Common myeloid progenitor, CD34-positive (primary cell): ENCODE data around the gene GPR35.
A peak's percentile ranks its signal among the peaks of the same experiment; 100 is the strongest.

ENCODE experiments used
- CTCF ChIA-PET: fragments of 350-600 bp; sonication (Branson Sonifier 250); formaldehyde crosslinking; loops from one replicate; lab custom pipeline; 2021; ENCODE audit warnings: antibody characterized with exemption; lab: Charles Lee
- POLR2A ChIA-PET: fragments of 350-600 bp; sonication (Branson Sonifier 250); formaldehyde crosslinking; loops from one replicate; lab custom pipeline; 2021; ENCODE audit warnings: antibody characterized with exemption; lab: Charles Lee
- DNase-seq, 3 donors: peaks; one replicate each; pipeline versions ENCODE4 v3.0.0 to v3.0.0-alpha.2; 2013
- H3K27ac ChIP-seq, 2 experiments: 1 replicate in 1 of 2; 2 replicates in 1 of 2; pipeline ENCODE4 v1.7.0; 2013; ENCODE audit warnings: inconsistent platforms in 2 of 2, low read length in 2 of 2, mild to moderate bottlenecking in 2 of 2, low read depth in 1 of 2, moderate library complexity in 1 of 2; ENCODE audit not compliant: severe bottlenecking in 2 of 2, insufficient read depth in 1 of 2, poor library complexity in 1 of 2
- H3K27me3 ChIP-seq, 5 experiments: replicated peaks in 2 of 5; 1 replicate in 3 of 5; 2 replicates in 2 of 5; pipeline versions ENCODE4 v1.6.1 to v1.7.0; 2013; ENCODE audit warnings: low read length in 4 of 5, mild to moderate bottlenecking in 2 of 5, moderate library complexity in 2 of 5, inconsistent platforms in 1 of 5; ENCODE audit not compliant: insufficient read depth in 5 of 5, control insufficient read depth in 4 of 5
- H3K36me3 ChIP-seq, 4 experiments: 1 replicate in 2 of 4; 2 replicates in 2 of 4; pipeline versions ENCODE4 v1.6.1 to v1.7.0; 2013; ENCODE audit warnings: low read length in 3 of 4, control low read depth in 1 of 4, mild to moderate bottlenecking in 1 of 4; ENCODE audit not compliant: control insufficient read depth in 4 of 4, insufficient read depth in 4 of 4
- H3K4me1 ChIP-seq, 4 experiments: 1 replicate in 3 of 4; 2 replicates in 1 of 4; pipeline versions ENCODE4 v1.6.1 to v1.7.1; 2013; ENCODE audit warnings: low read length in 3 of 4, mild to moderate bottlenecking in 3 of 4, control low read depth in 1 of 4, inconsistent platforms in 1 of 4, moderate library complexity in 1 of 4; ENCODE audit not compliant: control insufficient read depth in 4 of 4, insufficient read depth in 4 of 4; ENCODE audit errors: control extremely low read depth in 1 of 4
- H3K4me3 ChIP-seq, 7 experiments: 1 replicate in 4 of 7; 2 replicates in 3 of 7; pipeline versions ENCODE4 v1.5.1 to v1.7.0; 2013; ENCODE audit warnings: mild to moderate bottlenecking in 7 of 7, low read length in 6 of 7, moderate library complexity in 6 of 7, inconsistent platforms in 2 of 7, low read depth in 2 of 7, control low read depth in 1 of 7; ENCODE audit not compliant: insufficient read depth in 4 of 7, control insufficient read depth in 1 of 7; ENCODE audit errors: extremely low read depth in 1 of 7
- H3K9me3 ChIP-seq, 5 experiments: 1 replicate in 4 of 5; 2 replicates in 1 of 5; pipeline versions ENCODE4 v1.6.1 to v1.7.1; 2013; ENCODE audit warnings: low read length in 4 of 5, mild to moderate bottlenecking in 2 of 5, inconsistent platforms in 1 of 5, low read depth in 1 of 5, moderate library complexity in 1 of 5; ENCODE audit not compliant: control insufficient read depth in 4 of 5, insufficient read depth in 2 of 5; ENCODE audit errors: control extremely low read depth in 1 of 5
- WGBS: methylation state at CpG from one replicate; pipeline ENCODE4 v1.1.5; 2013; ENCODE audit not compliant: insufficient coverage; 5-methylcytosine and 5-hydroxymethylcytosine counted together

GPR35 gene

DNA sequence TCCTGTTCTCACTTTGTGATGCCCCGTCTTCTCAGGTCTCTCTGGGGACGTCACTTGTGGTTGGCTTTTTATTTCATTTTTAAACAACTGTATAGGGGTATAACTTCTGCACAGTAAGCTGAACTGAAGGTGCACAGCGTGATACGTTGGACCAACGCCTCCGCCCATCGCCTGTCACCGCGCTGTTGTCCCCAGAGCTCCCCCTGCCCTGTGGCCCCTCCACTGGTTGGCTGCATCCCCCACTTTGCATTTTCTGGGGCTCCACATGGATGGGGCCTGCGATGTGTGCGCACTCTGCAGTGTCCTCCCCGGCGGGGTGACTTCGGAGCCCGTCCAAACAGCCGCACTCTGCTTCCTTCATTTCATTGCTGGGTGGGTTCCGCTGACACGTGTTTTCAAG, 14.3 kb downstream of the GPR35 start:
- Histone ChIP-seq H3K4me3 (no peak overlapping the region), H3K36me3 (no peaks in the 10 kb centered on the region), H3K4me1 (peaks cover 0 to 2% (median 0%) of the 10 kb centered on the region in 4 experiments), H3K9me3 (peaks cover 0 to 8% (median 0%) of the 10 kb centered on the region in 5 experiments), H3K27me3 (no peaks in the 10 kb centered on the region), H3K27ac (no peak overlapping the region)
- 94% methylated on average over 17 of the region's 18 CpGs for WGBS
- ChIA-PET CTCF (no interaction called here), POLR2A (no interaction called here)
- DNase-seq, result peak in 1 of 3 donors; percentile 26

DNA sequence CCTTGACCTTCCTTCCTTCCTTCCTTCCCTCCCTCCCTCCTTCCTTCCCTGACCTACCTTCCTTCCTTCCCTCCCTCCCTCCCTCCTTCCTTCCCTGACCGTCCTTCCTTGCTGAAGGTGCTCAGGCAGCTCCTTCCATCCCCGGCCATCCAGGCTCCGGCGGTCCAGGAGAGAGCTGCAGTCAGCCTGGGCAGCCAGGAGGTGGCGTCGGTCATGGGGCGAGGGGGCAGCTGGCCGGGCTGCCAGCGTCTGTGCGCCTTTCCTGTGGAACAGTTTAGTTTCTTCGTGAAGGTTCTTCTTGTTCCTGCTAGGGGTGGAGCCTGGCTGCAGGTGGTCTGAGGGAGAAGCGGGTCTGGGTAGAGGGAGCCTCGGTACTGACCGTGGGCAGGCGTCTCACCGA, 15.7 kb downstream of the GPR35 start:
- Histone ChIP-seq H3K36me3 (no peaks in the 10 kb centered on the region), H3K4me1 (peaks cover 0 to 2% (median 0%) of the 10 kb centered on the region in 4 experiments), H3K9me3 (peaks cover 0 to 3% (median 0%) of the 10 kb centered on the region in 5 experiments), H3K4me3 (no peak overlapping the region), H3K27me3 (peaks cover 0 to 7% (median 0%) of the 10 kb centered on the region in 5 experiments), H3K27ac (no peak overlapping the region)
- CTCF ChIA-PET, result interaction anchor here (0.7 kb wide), 1 partner anchor 19 kb away, joined by 3 read pairs; no protein-coding TSS in a partner anchor
- WGBS, result 23% methylated on average over 11 of the region's 16 CpGs
- peak in 2 of 3 donors; percentile 49 to 57 for DNase-seq
- POLR2A ChIA-PET, result no interaction called here

- CTCF ChIA-PET, result interaction anchor here (1.5 kb wide), 1 partner anchor 10 kb away, joined by 3 read pairs; no protein-coding TSS in a partner anchor
- Histone ChIP-seq H3K27me3 (peaks cover 0 to 19% (median 6%) of the 10 kb centered on the region in 5 experiments), H3K27ac (no peak overlapping the region), H3K4me1 (peaks cover 0 to 2% (median 0%) of the 10 kb centered on the region in 4 experiments), H3K9me3 (peaks cover 0 to 3% (median 0%) of the 10 kb centered on the region in 5 experiments), H3K36me3 (no peaks in the 10 kb centered on the region), H3K4me3 (no peak overlapping the region)
- WGBS, result 94% methylated on average over 27 of the region's 36 CpGs
- DNase-seq, result no peak
- POLR2A ChIA-PET, result no interaction called here
Observed at GRCh38 chr2:240642061-240642805, 17.0 kb downstream of the GPR35 start.

DNA sequence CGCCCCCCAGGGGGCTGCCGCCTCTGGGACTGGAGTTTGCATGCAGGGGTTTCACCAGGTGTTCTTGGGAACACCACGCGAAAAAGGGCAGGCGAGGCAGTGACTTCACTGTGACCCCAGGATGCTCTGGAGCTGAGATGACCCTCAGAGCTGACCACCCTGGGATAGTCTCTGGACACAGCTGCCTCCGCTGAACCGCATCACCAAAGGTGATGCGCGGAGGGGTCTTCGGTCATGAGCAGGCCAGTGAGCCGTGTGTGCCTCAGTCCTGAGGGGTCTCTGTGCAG, 17.5 kb downstream of the GPR35 start:
- H3K36me3 ChIP-seq, result no peaks in the 10 kb centered on the region
- DNase-seq, result no peak
- no peak overlapping the region for H3K4me3 ChIP-seq
- CTCF ChIA-PET, result interaction anchor here (1.5 kb wide), 1 partner anchor 9 kb away, joined by 3 read pairs; no protein-coding TSS in a partner anchor
- POLR2A ChIA-PET, result no interaction called here
- WGBS, result 96% methylated on average over 11 of the region's 11 CpGs
- H3K27ac ChIP-seq, result no peak overlapping the region
- H3K4me1 ChIP-seq, result peaks cover 0 to 2% (median 0%) of the 10 kb centered on the region in 4 experiments
- H3K9me3 ChIP-seq, result peaks cover 0 to 3% (median 0%) of the 10 kb centered on the region in 5 experiments
- H3K27me3 ChIP-seq, result peaks cover 0 to 24% (median 10%) of the 10 kb centered on the region in 5 experiments

DNA sequence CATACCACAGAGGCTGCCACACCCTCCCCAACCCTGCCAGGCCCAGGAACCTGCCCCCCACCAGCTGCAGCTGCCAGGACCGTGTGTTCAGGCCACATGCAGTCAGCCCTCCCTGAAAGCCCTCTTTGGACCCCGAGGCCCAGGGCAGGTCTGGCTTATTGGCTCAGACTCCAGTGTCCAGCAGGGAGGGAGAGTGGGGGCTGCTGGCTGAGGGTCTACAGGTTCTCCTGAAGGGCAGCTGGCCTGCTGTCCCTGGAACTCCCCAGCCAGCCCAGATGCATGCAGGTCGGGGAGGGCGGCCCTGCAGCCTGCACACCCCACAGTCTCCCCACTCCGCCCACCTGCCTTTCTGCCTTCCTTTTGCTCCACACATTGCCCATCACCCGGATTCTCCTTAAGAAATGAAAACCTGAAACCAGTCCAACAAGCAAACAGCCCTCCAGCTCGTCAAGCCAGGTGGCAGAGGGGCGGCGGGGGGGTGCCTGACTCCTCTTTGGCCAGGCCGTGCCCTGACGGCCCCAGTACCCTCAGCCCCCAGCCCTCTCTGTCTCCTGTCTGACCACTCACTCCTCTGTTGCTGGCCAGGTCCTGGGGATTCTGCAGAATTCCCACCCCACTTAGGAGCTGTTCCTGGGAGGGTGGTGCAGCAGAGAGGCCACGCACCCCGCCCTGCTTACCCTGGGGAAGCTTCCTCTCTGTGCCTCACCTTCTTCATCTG, 18.0 kb downstream of the GPR35 start:
- Histone ChIP-seq H3K27ac (no peak overlapping the region), H3K9me3 (peaks cover 0 to 3% (median 0%) of the 10 kb centered on the region in 5 experiments), H3K27me3 (peaks cover 0 to 29% (median 11%) of the 10 kb centered on the region in 5 experiments), H3K4me1 (peaks cover 0 to 2% (median 0%) of the 10 kb centered on the region in 4 experiments), H3K36me3 (no peaks in the 10 kb centered on the region), H3K4me3 (no peak overlapping the region)
- POLR2A ChIA-PET, result no interaction called here
- WGBS, result 92% methylated on average over 8 of the region's 13 CpGs
- DNase-seq, result no peak
- CTCF ChIA-PET, result interaction anchor here (1.2 to 1.5 kb wide), 2 partner anchors 9 to 12 kb away, joined by 3 to 4 read pairs; no protein-coding TSS in a partner anchor

- Histone ChIP-seq H3K27me3 (peaks cover 0 to 34% (median 11%) of the 10 kb centered on the region in 5 experiments), H3K9me3 (no peaks in the 10 kb centered on the region), H3K4me3 (no peak overlapping the region), H3K4me1 (peaks cover 0 to 2% (median 0%) of the 10 kb centered on the region in 4 experiments), H3K36me3 (no peaks in the 10 kb centered on the region), H3K27ac (no peak overlapping the region)
- 94% methylated on average over 13 of the region's 15 CpGs for WGBS
- DNase-seq, result no peak
- ChIA-PET CTCF (interaction anchor here (0.6 to 1.5 kb wide), 3 partner anchors 8 to 939 kb away, joined by 3 to 4 read pairs (median 4); no protein-coding TSS in a partner anchor), POLR2A (no interaction called here)
Observed at GRCh38 chr2:240643811-240644150, 18.5 kb downstream of the GPR35 start.
